Activated T-cell treated with anti-CD3 and anti-CD28 coated beads for 1 hour (primary cell): ENCODE results near the gene PTDSS2.
A peak's percentile ranks its signal among the peaks of the same experiment; 100 is the strongest.

ENCODE experiments used
- DNase-seq: peaks from one replicate; pipeline ENCODE4 v3.0.0-alpha.2; 2020; ENCODE audit warnings: low read depth

PTDSS2 gene

GRCh38 chr11:492427-493226 is 42.5 kb downstream of the PTDSS2 start:
- no peak for DNase-seq

- no peak for DNase-seq
These were observed 44.9 kb downstream of the PTDSS2 start for GRCh38 chr11:494761-495536.

- no peak for DNase-seq
These were observed 45.5 kb downstream of the PTDSS2 start for GRCh38 chr11:495537-495931.

GRCh38 chr11:496834-497564 is 46.9 kb downstream of the PTDSS2 start:
- DNase-seq, result no peak

GRCh38 chr11:497565-498296 is 47.7 kb downstream of the PTDSS2 start:
- DNase-seq, result no peak

- no peak for DNase-seq
These were observed 48.5 kb downstream of the PTDSS2 start for GRCh38 chr11:498297-499181.

- no peak for DNase-seq
These were observed 49.4 kb downstream of the PTDSS2 start for GRCh38 chr11:499201-500076.

GRCh38 chr11:501001-501682 is 51.1 kb downstream of the PTDSS2 start:
- no peak for DNase-seq

GRCh38 chr11:501683-502287 is 51.7 kb downstream of the PTDSS2 start:
- no peak for DNase-seq

GRCh38 chr11:502288-503178 is 52.5 kb downstream of the PTDSS2 start:
- no peak for DNase-seq

GRCh38 chr11:503179-503981 is 53.3 kb downstream of the PTDSS2 start:
- no peak for DNase-seq

GRCh38 chr11:504053-504993 is 54.2 kb downstream of the PTDSS2 start:
- no peak for DNase-seq

- no peak for DNase-seq
These were observed 54.9 kb downstream of the PTDSS2 start for GRCh38 chr11:504994-505344.

- DNase-seq, result peak; percentile 93
These were observed 56.3 kb downstream of the PTDSS2 start for GRCh38 chr11:506238-506994.
